ENCODE measurements around the gene KCTD18.

Gene KCTD18

DNA sequence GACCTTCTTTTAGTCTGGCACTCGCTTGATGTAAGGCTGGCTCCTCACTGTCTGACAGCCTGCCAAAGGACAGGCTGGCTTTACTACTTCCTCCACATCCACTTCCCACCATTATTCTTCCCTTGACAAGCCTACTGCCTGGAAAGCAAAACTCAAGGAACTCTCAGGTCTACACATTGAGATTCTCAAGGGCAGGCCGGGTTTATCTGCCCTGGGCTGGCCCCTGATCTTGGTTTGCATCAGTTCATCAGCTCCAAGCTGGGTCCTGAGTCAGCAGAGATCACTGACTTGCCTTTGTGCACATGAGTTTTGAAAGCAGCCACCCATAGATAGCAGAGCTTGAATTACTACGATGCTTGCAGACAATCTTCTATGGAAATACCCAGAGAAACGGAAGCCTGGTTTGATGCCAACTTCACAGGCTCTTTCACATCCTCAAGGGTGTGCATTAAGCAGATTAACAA lies 53.9 kb downstream of the KCTD18 start:
- DNase-seq (ENCODE audit: low read depth in 2 of 2, low spot score in 1 of 2): no peak

DNA sequence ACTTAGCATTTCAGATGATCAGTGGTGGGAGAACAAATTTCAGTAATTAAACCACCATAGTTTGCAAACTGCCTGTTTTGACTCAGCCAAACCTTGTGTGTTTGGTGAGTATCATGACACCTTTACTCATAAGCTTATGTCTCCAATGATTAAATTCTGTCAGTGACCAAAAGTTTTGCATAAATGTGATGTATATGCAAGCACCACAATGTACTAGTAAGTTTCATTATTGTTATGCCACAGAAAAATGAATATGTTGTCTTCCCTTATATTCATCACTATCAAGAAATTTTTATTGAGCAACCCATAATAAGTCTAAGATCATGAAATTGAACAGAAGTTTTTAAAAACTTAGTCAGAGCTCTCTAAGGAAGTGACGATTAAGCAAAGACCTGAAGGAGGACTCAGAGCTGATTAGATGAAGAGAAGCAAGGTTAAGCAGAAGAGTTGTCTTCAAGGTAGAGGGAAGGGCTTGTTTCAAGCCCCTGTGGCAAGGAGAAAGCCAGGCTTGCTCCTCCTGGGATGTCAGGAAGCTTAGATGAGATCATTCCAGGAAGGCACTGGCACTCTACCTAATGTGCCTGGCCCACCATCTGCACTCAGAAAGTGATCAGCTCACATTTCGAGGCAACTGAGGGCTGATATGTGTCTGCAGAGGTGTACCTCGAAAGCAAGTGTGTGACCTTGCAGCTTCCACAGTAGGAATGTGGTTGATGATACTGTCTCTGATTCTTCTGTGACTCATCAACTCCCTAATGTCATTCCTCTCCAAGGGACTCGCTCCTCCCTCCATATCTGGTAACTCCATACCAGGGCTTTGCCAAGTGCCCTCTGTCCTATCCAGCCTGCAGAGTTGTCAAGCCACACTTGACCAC lies 54.7 kb downstream of the KCTD18 start:
- no peak for DNase-seq (ENCODE audit: low read depth in 2 of 2, low spot score in 1 of 2)

DNA sequence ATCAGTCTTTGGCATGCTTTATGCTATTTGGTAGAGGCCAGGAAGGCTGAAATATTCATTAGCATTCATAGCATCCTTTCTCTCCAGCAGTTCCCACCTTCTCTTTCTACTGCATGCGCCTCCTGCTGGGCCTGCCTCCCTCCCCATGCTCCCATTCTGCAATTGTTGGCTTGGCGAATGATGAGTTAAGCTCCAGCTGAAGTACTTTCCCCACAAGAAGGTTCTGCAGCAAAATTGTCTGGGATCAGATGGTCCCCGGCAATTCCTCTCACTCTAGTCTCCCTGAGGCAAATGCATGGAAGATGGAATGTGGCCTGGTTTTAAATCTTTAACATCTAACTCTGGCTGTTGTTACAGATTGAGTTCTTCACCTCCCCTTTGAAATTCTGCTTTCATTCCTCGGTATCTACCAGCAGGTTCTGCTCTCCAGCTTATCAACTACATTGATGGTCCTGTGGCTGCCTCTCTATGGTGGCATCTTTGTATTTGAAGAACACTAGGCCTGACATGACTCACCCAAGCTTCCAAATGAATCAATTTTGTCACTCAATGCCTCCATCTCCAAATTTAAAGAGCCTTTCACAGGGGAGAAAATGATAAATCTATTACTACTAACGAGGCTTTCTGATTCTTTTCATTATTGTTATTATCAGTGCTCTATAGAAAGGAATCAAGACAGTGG lies 55.9 kb downstream of the KCTD18 start:
- DNase-seq (ENCODE audit: low read depth in 2 of 2, low spot score in 1 of 2): no peak

DNA sequence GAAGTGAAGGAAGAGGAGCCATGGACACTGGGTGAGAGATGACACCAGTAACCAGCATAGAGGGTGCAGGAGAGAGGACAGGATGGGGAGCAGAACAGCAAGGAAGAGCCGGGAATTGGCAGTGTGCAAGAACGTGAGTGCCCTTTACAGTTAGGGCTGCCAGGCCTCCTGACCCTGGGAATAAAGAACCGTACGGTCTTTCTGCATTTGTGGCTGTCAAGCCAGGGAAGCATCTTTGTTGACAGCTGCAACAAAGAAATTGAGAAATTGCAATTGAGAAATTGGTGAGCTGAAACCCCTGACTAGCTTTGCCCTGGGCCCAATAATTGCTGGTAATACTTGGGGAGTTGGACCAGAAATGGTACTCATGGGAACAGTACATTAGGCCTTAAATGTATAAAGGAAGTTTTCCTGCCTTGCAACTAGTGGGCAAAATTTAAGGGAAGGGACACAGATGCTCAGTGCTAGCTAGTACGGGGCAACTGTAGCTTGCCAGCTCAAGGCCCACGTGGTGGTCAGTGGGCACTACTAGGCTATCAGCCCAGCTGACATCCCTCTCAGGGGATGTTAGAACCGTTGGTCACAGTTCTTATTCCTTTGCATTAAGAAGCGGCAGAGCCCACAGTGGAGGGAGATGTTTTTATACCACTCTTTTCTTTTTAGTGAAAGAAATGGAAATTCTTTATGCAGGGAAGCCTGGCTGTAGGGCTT lies 56.6 kb downstream of the KCTD18 start:
- no peak for DNase-seq (ENCODE audit: low read depth in 2 of 2, low spot score in 1 of 2)

DNA sequence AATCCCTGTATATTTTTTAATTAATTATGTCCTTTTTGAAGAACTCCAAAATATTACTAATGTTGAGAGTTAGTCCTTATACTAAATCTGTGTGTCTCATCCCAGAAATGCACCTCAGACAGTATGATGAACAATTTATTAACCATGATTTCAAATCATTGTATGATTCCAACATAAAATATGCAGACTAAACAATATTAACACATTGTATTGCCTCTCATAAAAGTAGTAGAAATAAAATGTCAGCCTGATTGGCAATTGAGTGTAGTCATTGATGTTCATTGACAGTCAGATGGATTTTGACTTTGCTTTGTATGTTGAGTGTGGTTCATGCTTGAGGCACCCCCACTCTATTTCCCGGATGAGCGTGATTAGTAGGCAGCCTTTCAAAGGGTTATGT lies 57.5 kb downstream of the KCTD18 start:
- no peak for DNase-seq (ENCODE audit: low read depth in 2 of 2, low spot score in 1 of 2)

DNA sequence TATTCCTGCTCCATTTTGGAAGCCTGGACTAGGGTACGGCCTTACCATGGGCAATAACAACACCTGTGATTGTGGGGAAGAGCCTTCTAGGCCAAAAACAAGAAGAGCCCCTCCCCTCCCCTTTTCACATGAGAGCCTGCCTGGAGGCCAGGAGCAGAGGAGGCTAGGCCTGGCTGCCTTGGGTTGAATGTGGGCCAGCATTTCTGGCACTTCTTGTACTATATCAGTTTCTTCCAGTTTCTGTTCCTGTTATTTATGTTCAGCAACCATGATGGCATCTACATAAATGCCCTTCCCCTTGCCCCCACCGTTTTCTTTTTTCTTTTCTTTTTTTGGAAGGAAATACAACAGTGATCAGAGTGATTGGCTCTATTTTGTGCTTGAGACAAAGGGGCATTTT lies 58.4 kb downstream of the KCTD18 start:
- no peak for DNase-seq (ENCODE audit: low read depth in 2 of 2, low spot score in 1 of 2)

DNA sequence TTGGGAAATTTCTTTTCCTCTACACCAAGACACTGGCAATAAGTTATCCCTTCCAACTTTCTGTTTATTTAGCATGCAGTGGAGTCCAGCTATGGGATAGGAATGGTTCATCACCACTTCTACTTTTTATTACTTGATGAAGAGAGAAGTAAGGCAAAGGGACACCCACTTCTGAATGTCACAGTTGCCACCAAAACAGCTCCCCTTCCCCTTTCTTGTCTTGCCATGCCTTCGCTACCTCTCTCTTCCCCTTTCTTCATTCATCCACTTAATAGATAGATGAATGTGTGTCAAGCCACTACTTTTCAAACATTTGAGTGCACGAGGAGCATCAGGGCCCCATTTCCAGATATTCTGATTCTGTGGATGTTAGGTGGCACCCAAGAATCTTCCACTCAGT lies 59.6 kb downstream of the KCTD18 start:
- no peak for DNase-seq (ENCODE audit: low read depth in 2 of 2, low spot score in 1 of 2)

DNA sequence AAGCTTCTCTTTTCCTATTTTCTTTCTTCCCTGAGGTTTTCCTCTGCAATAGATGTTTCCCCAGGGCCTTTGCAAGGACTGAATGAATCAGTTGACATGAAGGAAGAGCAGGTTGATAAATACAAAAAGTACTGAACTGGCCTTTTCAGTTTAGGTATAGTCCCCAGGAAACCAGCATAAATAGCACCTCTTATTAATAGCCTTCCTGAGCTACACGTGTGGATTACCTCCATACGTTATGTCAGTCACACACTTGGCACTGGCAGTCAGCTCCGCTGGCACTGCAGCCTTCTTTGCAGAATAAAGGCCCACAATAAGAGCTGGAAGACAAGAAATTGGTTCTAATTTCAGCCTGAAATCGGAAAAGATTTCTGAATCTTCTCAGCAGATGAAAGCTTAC lies 60.7 kb downstream of the KCTD18 start:
- no peak for DNase-seq (ENCODE audit: low read depth in 2 of 2, low spot score in 1 of 2)

DNA sequence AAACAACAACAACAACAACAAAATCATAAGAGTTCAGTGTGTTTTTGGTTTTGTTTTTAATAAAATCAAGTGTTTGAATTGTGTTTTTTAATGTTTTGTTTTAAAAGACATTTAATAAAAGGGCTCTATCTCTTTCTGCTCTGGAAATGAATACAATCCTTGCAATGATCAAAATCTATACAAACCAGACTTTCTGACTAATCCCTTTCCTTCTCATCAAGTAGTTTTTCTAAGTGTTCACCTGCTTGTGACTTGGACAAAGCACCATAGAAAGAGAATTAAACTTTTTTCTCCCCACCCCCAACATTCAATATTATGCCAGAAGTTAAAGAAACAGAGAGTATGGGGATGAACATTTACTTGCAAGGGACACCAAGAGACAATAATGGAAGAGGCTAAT lies 61.4 kb downstream of the KCTD18 start:
- no peak for DNase-seq (ENCODE audit: low read depth in 2 of 2, low spot score in 1 of 2)

DNA sequence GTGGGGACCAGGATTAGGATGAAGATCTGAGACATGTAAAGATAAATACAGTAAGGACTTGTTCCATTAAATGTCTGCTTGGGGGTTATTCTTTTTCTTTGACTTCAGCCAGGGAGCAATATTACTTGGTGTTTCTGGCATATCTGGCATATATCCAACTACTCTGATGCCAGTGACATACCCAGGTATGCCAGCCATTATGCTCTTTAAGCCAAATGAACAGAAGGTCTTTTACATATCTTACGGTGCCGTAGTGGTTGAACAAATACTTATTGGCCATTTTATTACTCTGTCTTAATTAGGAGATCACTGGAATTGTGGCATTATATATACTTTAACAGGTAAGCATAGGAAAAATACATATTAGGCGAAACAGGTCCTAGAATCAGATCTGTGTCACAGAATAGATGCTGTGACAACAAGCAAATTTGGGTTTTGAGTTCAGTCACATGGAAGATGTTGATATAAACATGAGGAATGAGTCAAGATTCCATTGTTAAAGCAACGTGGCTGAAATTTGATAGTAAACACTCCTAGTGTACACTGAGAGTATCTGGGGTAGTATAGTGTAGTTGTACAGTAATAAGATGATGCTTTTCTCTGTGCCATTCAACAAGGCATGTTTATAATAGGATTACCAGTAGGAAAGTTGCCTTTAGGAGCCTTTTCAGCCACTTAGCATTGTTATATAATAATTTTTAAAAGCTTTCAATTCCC lies 62.6 kb downstream of the KCTD18 start:
- no peak for DNase-seq (ENCODE audit: low read depth in 2 of 2, low spot score in 1 of 2)

DNA sequence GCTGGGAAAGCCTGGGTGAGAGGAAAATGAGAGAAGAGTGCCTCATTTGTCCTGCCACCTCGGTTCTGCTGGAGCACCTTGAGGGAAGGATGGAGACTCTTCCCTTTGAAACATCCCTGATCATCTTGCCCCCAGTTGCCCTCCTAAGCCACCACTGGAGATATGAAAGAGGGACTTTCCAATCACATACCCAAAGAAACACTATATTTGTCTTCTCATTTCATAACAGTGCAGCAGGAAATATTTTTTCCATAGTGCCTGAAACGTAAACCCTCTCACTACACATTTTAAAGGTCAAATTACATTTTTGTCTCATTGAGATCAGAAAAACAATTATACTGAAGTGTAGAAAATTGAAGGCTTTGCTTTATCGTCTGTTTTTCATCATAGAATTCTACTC lies 63.3 kb downstream of the KCTD18 start:
- DNase-seq (ENCODE audit: low read depth in 2 of 2, low spot score in 1 of 2): no peak

DNA sequence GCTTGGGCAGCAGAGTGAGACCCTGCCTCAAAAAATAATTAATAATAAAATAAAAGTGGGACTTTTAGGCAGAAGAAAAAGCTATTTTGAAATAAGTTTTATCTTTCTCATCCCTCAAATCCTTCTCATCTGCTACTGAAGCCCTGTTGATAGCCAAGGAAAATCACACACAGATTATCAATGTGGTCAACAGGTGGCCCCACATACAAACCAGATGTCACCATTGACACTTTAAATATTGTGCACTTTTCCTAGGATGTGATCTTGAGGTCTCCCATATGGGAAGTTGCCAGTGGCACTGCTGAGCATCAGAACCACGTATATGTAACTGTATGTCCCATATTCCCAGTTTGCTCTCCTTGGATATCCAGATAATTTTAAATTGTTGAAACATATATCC lies 64.6 kb downstream of the KCTD18 start:
- DNase-seq (ENCODE audit: low read depth in 2 of 2, low spot score in 1 of 2): no peak

DNA sequence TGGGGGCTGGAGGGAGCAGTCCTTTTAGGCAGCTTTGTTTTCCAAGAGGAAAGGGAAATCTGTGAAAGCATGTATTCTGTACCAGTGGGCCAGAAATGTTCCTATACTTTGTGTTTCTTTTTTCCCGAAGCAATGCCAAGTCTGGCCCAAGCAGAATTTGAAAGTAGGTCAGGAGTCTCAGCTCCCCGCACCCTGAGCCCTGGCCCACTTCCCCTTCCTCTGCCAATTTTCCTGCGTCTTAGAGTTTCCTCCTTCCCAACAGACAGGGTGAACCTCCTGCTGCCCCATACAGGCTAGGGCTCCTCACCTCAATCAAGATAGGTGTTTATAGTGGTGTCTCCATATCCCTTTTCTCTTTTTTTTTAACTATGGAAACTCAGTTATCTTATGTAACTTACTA lies 65.3 kb downstream of the KCTD18 start:
- no peak for DNase-seq (ENCODE audit: low read depth in 2 of 2, low spot score in 1 of 2)

DNA sequence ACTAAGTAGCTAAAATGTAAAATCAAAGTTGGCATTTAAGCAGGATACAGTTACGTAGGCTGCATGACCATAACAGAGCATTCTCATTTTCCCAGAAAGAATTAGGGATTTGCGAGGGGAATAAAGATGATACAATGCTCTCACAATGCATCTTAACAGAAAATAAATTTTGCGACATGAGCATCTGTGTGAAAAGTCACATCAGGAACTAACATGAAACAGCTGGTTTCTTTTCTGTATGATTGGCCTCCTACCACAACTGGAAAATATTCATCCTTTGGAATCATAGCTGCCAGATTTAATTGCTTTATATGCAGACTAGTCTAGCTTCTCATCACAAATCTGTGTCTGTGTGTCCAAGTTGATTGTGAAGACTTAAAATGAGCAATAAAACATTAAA lies 66.0 kb downstream of the KCTD18 start:
- no peak for DNase-seq (ENCODE audit: low read depth in 2 of 2, low spot score in 1 of 2)

DNA sequence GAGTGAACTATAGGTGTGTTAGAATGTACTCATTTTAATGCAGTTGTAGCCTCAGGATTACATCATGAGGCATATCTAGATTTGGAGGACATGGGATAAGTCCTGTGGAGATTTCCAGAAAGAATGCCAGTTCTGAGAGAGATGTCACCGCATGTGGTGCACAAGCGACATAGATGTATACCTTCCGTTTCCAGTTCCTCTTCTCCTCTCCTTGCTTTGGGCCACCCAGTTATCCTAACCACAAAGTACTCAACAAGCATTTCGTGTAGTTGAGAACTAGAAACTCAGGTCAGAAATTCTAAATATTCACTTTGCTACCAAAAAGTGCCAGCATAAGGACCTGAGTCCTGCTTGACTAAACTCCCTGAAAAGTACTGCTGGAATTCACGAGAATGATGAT lies 66.5 kb downstream of the KCTD18 start:
- no peak for DNase-seq (ENCODE audit: low read depth in 2 of 2, low spot score in 1 of 2)

DNA sequence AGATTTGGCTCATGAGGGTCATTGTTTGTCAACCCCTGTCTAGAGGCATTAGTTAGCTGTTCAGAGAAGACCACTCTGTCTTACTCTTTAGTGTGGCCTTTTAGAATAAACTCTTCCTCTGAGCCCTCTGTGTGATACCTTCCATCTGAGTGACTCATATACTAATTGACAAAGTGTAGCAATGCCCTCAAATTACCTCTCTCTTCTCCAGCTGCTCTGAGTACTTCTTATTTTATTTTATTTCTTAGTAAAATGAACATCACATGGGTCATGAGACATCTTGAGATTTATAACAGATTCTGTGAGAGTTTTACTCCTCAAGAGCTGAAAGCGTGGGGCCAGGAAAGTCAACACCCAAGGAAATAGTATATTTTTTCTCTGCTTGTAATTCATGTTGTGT lies 67.4 kb downstream of the KCTD18 start:
- DNase-seq (ENCODE audit: low read depth in 2 of 2, low spot score in 1 of 2): no peak

DNA sequence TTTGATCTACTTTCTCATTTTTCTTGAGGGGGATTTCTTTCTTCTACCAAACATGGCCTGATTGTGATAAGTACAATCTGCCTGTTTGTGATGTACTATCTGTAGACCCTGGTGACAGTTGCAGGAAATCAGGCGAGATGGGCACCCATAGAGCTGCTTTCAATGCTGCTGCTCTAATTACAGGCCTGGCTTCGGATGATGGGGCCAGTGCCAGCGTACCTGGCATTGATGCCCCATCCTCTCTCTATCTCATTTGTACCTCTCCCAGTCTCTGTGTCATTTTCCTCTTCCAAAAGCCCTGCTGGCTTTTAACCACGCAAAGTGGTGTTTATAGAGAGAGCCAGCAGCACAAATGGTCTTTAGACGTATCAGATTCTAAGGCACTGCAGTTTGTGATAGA lies 69.9 kb downstream of the KCTD18 start:
- DNase-seq (ENCODE audit: low read depth in 2 of 2, low spot score in 1 of 2): no peak
